PC-3 (cell line): ENCODE measurements around the gene DRD5.
"Not testable (repeated sequence)": the region's sequence is repeated elsewhere in the genome, so short reads cannot be mapped to it uniquely, and the experiment has no call there.

Experiments
- EZH2 ChIP-seq: fragments of 300-600 bp; sonication (generic); IDR thresholded peaks from one replicate; pipeline ENCODE4 v1.6.1; 2017; ENCODE audit warnings: antibody characterized with exemption, mild to moderate bottlenecking, low read length; ENCODE audit not compliant: unreplicated experiment
- EZH2phosphoT487 ChIP-seq: fragments of 300-600 bp; sonication (generic); IDR thresholded peaks from 2 replicates; pipeline ENCODE4 v1.6.1; 2018; ENCODE audit warnings: mild to moderate bottlenecking, antibody characterized with exemption, low read length, borderline replicate concordance
- TF ChIP-seq, protein P1 (sequence below): fragments of 300-600 bp; sonication (generic); conservative IDR thresholded peaks from 2 replicates; pipeline ENCODE4 v1.5.1; 2017; ENCODE audit warnings: antibody characterized with exemption, low read depth, mild to moderate bottlenecking, low read length

DNA sequence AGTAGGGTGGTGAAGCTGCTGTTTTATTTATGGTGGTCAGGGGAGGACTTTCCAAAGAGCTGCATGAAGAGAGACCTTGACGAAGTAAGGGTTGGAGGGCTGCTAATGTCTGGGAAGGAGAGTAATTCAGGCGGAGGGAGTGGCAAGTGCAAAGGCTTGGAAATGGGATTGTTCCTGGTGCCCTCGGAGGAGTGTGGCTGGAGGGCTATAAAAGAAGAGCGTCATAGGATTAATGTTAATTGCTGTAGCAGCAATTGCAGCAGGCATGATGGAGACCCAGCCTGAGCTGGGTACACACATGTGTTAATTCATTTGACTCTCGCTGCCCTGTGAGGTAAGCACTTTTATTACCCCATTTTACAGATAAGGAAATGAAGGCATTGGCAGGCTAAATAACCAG lies 4.5 kb downstream of the DRD5 start:
- TF ChIP-seq, protein P1, sequence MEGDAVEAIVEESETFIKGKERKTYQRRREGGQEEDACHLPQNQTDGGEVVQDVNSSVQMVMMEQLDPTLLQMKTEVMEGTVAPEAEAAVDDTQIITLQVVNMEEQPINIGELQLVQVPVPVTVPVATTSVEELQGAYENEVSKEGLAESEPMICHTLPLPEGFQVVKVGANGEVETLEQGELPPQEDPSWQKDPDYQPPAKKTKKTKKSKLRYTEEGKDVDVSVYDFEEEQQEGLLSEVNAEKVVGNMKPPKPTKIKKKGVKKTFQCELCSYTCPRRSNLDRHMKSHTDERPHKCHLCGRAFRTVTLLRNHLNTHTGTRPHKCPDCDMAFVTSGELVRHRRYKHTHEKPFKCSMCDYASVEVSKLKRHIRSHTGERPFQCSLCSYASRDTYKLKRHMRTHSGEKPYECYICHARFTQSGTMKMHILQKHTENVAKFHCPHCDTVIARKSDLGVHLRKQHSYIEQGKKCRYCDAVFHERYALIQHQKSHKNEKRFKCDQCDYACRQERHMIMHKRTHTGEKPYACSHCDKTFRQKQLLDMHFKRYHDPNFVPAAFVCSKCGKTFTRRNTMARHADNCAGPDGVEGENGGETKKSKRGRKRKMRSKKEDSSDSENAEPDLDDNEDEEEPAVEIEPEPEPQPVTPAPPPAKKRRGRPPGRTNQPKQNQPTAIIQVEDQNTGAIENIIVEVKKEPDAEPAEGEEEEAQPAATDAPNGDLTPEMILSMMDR: not testable (repeated sequence)
- not testable (repeated sequence) for TF ChIP-seq EZH2, EZH2phosphoT487
